K562 (cell line): Measurements from ENCODE around the gene FAM171A1. TPM values are rescaled to one million over a fixed set of nuclear protein-coding genes. Genes with fewer than 3 reads are reported as not detected.

Source experiments
- ADNP ChIP-seq: fragments of 200-800 bp; sonication (Bioruptor generic); IDR thresholded peaks from 2 replicates; pipeline ENCODE4 v1.6.1; 2016; ENCODE audit warnings: missing genetic modification characterization, missing compliant biosample characterization
- ASH1L ChIP-seq: fragments of 450-650 bp; IDR thresholded peaks from 2 replicates; pipeline ENCODE4 v1.6.1; 2018; ENCODE audit warnings: borderline replicate concordance, mild to moderate bottlenecking, low read depth; ENCODE audit not compliant: partially characterized antibody
- ATF2 ChIP-seq: sonication (generic); formaldehyde crosslinking; IDR thresholded peaks from 2 replicates; pipeline ENCODE4 v1.8.1; 2022; ENCODE audit warnings: missing genetic modification reagents
- ATF4 ChIP-seq: fragments of 450-650 bp; formaldehyde crosslinking; IDR thresholded peaks from 2 replicates; pipeline ENCODE4 v1.4.0; 2022; ENCODE audit warnings: mild to moderate bottlenecking, moderate library complexity
- CAMTA2 ChIP-seq: fragments of 250-450 bp; sonication (Bioruptor Pico); conservative IDR thresholded peaks from 2 replicates; pipeline ENCODE4 v1.5.1; 2022
- CBX2 ChIP-seq: fragments of 200-600 bp; sonication (generic); IDR thresholded peaks from one replicate; pipeline ENCODE4 v1.6.1; 2012; ENCODE audit warnings: mild to moderate bottlenecking, low read length, inconsistent platforms; ENCODE audit not compliant: insufficient read depth, poor library complexity, severe bottlenecking
- CTBP1 ChIP-seq: fragments of 450-650 bp; IDR thresholded peaks from 2 replicates; pipeline ENCODE4 v1.6.1; 2016; ENCODE audit warnings: borderline replicate concordance
- ELK3 ChIP-seq: fragments of 450-650 bp; formaldehyde crosslinking; IDR thresholded peaks from 2 replicates; pipeline ENCODE4 v1.4.0; 2020; ENCODE audit warnings: mild to moderate bottlenecking
- KDM1A ChIP-seq, 2 experiments: fragments of 450-650 bp; IDR thresholded peaks; 2 replicates each; pipeline ENCODE4 v1.6.1; 2016; ENCODE audit warnings: mild to moderate bottlenecking in 2 of 2
- MBD1 ChIP-seq: fragments of 250-450 bp; sonication (Bioruptor Pico); IDR thresholded peaks from 2 replicates; pipeline ENCODE4 v1.8.0; 2022; ENCODE audit warnings: inconsistent platforms
- MCM3 ChIP-seq: fragments of 450-650 bp; IDR thresholded peaks from 2 replicates; pipeline ENCODE4 v1.6.1; 2016
- MTA3 ChIP-seq: fragments of 450-650 bp; formaldehyde crosslinking; IDR thresholded peaks from 2 replicates; pipeline ENCODE4 v1.6.1; 2017; ENCODE audit warnings: mild to moderate bottlenecking, borderline replicate concordance
- NR2C1 ChIP-seq, 2 experiments: fragments of 450-650 bp; IDR thresholded peaks; 2 replicates each; pipeline ENCODE4 v1.6.1; 2017; ENCODE audit warnings: mild to moderate bottlenecking in 2 of 2, antibody characterized with exemption in 1 of 2, inconsistent platforms in 1 of 2, missing compliant biosample characterization in 1 of 2, missing genetic modification characterization in 1 of 2
- POLR2G ChIP-seq: fragments of 200-400 bp; formaldehyde crosslinking; IDR thresholded peaks from 2 replicates; pipeline ENCODE4 v1.6.1; 2017; ENCODE audit warnings: low read depth, mild to moderate bottlenecking, antibody characterized with exemption, low read length, moderate library complexity
- RAD21 ChIP-seq, 2 experiments: fragments of 250-450 bp in 1 of 2; fragments of 450-650 bp in 1 of 2; sonication (Bioruptor Pico) in 1 of 2; formaldehyde crosslinking in 1 of 2; IDR thresholded peaks in 1 of 2; conservative IDR thresholded peaks in 1 of 2; 2 replicates each; pipeline versions ENCODE4 v1.4.0 to v1.8.0; 2020 to 2022; ENCODE audit warnings: mild to moderate bottlenecking in 2 of 2, moderate library complexity in 1 of 2
- RBM15 ChIP-seq: fragments of 200-400 bp; formaldehyde crosslinking; IDR thresholded peaks from 2 replicates; pipeline ENCODE4 v1.6.1; 2018; ENCODE audit warnings: mild to moderate bottlenecking, low read length, moderate library complexity; ENCODE audit not compliant: insufficient read depth
- SIRT6 ChIP-seq: IDR thresholded peaks from one replicate; pipeline ENCODE4 v1.6.1; 2012; ENCODE audit warnings: low read depth, mild to moderate bottlenecking, control low read depth, inconsistent platforms, low read length, moderate library complexity
- UBTF ChIP-seq, 2 experiments: IDR thresholded peaks; 2 replicates each; pipeline ENCODE4 v1.6.1; 2012; ENCODE audit warnings: improper control_type of control experiment in 2 of 2, low read depth in 2 of 2, low read length in 2 of 2, borderline replicate concordance in 1 of 2
- ZNF12 ChIP-seq: sonication (generic); formaldehyde crosslinking; IDR thresholded peaks from 2 replicates; pipeline ENCODE4 v1.4.0; 2020; ENCODE audit warnings: mild to moderate bottlenecking, missing genetic modification reagents
- ZNF133 ChIP-seq: fragments of 250-450 bp; sonication (Bioruptor Pico); IDR thresholded peaks from 2 replicates; pipeline ENCODE4 v1.4.0; 2020; ENCODE audit warnings: mild to moderate bottlenecking
- ZNF445 ChIP-seq: fragments of 250-450 bp; sonication (Bioruptor Pico); IDR thresholded peaks from 2 replicates; pipeline ENCODE4 v1.4.0; 2020; ENCODE audit warnings: low read depth, mild to moderate bottlenecking, moderate library complexity
- polyA plus RNA-seq, 8 experiments: library from polyadenylated mRNA; depleted of rRNA in 4 of 8; stranded (reverse) in 5 of 8; unstranded in 3 of 8; fragments of >200 nt; fragmentation: Nextera tagmentation in 2 of 8; fragmentation: Illumina TruSeq in 1 of 8; extraction: Ambion mirVana in 2 of 8; extraction: Trizol in 1 of 8; gene quantifications; 2 replicates each; pipeline versions ENCODE4 v1.2.1 to v1.2.3, GENCODE V29; 2011 to 2014; ENCODE audit warnings: inconsistent platforms in 1 of 8, missing spikeins in 1 of 8
- total RNA-seq, 7 experiments: library from RNA; depleted of rRNA in 6 of 7; stranded (reverse); fragments of >200 nt in 6 of 7; fragmentation: Illumina TruSeq in 2 of 7; extraction: Trizol in 2 of 7; gene quantifications; 2 replicates each; pipeline versions ENCODE4 v1.2.1 to v1.2.3, GENCODE V29; 2011 to 2021; ENCODE audit warnings: low replicate concordance in 1 of 7

FAM171A1 gene
- total and polyA plus RNA-seq, 9 of the 15 experiments (the other 6 are each of a cell fraction or from before 2014, with no cell fraction given) = 0.51 to 8.2 (median 4.8) TPM

GRCh38 chr10:15168291-15168785 is 202.8 kb downstream of the FAM171A1 start, which contains the start of gene NMT2 (continued):
- no peak for TF ChIP-seq ATF2
- TF ChIP-seq KDM1A (IDR thresholded peaks at IDR 0.05) = no peak
- TF ChIP-seq POLR2G = peak; percentile 91
- TF ChIP-seq CBX2 = no peak
- TF ChIP-seq ASH1L = no peak
- TF ChIP-seq ELK3 = no peak
- no peak for TF ChIP-seq ZNF12 (CRISPR knock-in tag)
- TF ChIP-seq NR2C1 (IDR thresholded peaks at IDR 0.05) = no peak
- TF ChIP-seq NR2C1 (tag; IDR thresholded peaks at IDR 0.05) = no peak
- peak; percentile 66 for TF ChIP-seq CTBP1
- no peak for TF ChIP-seq CAMTA2 (CRISPR knock-in tag)
- TF ChIP-seq ZNF133 (CRISPR knock-in tag) = no peak
- TF ChIP-seq ADNP (tag) = no peak
- TF ChIP-seq MBD1 (CRISPR knock-in tag) = no peak
- peak; percentile 43; the same call in 1 of the 2 replicates for TF ChIP-seq MTA3
- peak in 1 of 2 experiments; percentile 38; a peak in 3 of 4 replicates for TF ChIP-seq RAD21 (CRISPR knock-in tag; conservative IDR thresholded peaks at IDR 0.05 in 1 of 2, IDR thresholded peaks at IDR 0.05 in 1 of 2)
- TF ChIP-seq MCM3 = no peak
- TF ChIP-seq UBTF (IDR thresholded peaks at IDR 0.05; ENCODE audit: borderline replicate concordance in 1 of 2, low read depth in 2 of 2, low read length in 2 of 2) = peak; percentile 72 to 94; a peak in 2 of 4 replicates
- no peak for TF ChIP-seq ZNF445 (CRISPR knock-in tag)
- TF ChIP-seq RBM15 = no peak
- no peak for TF ChIP-seq SIRT6
- no peak for TF ChIP-seq ATF4 (CRISPR knock-in tag)
